Superior temporal gyrus (tissue), 1 donor: Measurements from ENCODE around the gene CEP57.

ENCODE experiments used
- DNase-seq: peaks from one replicate; pipeline ENCODE4 v3.0.0-alpha.2; 2016; ENCODE audit errors: extremely low spot score

The CEP57 gene

GRCh38 chr11:95790123-95790932, at the start of gene CEP57:
TSS of gene CEP57 (plus strand) at chr11:95790498. CDS start at chr11:95790699, 201 bp downstream.
- DNase-seq = peak; percentile 99

- no peak for DNase-seq
Observed at GRCh38 chr11:95750101-95750500, 40.2 kb upstream of the CEP57 start.

- DNase-seq = no peak
Observed at GRCh38 chr11:95751515-95751914, 38.8 kb upstream of the CEP57 start.

GRCh38 chr11:95760941-95761340, 29.4 kb upstream of the CEP57 start:
- DNase-seq = no peak

GRCh38 chr11:95762534-95762933, 27.8 kb upstream of the CEP57 start:
- no peak for DNase-seq

- DNase-seq = peak; percentile 86
Observed at GRCh38 chr11:95764267-95764898, 25.9 kb upstream of the CEP57 start.

GRCh38 chr11:95766701-95767100, 23.6 kb upstream of the CEP57 start:
- no peak for DNase-seq

GRCh38 chr11:95767498-95767897, 22.8 kb upstream of the CEP57 start:
- no peak for DNase-seq

GRCh38 chr11:95768521-95768920, 21.8 kb upstream of the CEP57 start:
- no peak for DNase-seq

GRCh38 chr11:95776859-95777258, 13.4 kb upstream of the CEP57 start:
- DNase-seq = no peak

GRCh38 chr11:95778699-95779098, 11.6 kb upstream of the CEP57 start:
- DNase-seq = no peak

- no peak for DNase-seq
Observed at GRCh38 chr11:95780544-95780943, 9.8 kb upstream of the CEP57 start.

- DNase-seq = no peak
Observed at GRCh38 chr11:95788921-95789505, 1.3 kb upstream of the CEP57 start.

GRCh38 chr11:95789506-95790122, 684 bp upstream of the CEP57 start, which contains the start of gene FAM76B:
TSS of gene FAM76B (minus strand) at chr11:95789782. CDS start at chr11:95789478, 304 bp downstream.
- peak; percentile 99 for DNase-seq

GRCh38 chr11:95790933-95791708, 823 bp downstream of the CEP57 start:
- DNase-seq = peak; percentile 49

GRCh38 chr11:95791709-95792033, 1.4 kb downstream of the CEP57 start:
- DNase-seq = no peak

GRCh38 chr11:95792200-95792599, 1.9 kb downstream of the CEP57 start:
- no peak for DNase-seq

- DNase-seq = no peak
Observed at GRCh38 chr11:95792700-95793099, 2.4 kb downstream of the CEP57 start.

- DNase-seq = no peak
Observed at GRCh38 chr11:95793116-95793515, 2.8 kb downstream of the CEP57 start.

GRCh38 chr11:95794086-95794485, 3.8 kb downstream of the CEP57 start:
- DNase-seq = no peak

GRCh38 chr11:95795627-95796295, 5.5 kb downstream of the CEP57 start:
- DNase-seq = no peak
